Omental fat pad (tissue), 4 donors: Measurements from ENCODE around the gene CLN3. TPM values are rescaled to one million over a fixed set of nuclear protein-coding genes. Genes with fewer than 3 reads are reported as not detected.

Experiments
- ATAC-seq: fragments of 150-250 bp; one replicate; pipeline ENCODE4 v1.9.1; 2016; ENCODE audit warnings: mild to moderate bottlenecking, moderate library complexity; ENCODE audit not compliant: low FRiP score
- DNase-seq: peaks from one replicate; pipeline ENCODE4 v3.0.0-alpha.2; 2019; ENCODE audit warnings: low spot score
- total RNA-seq, 4 donors: library from RNA; depleted of rRNA; stranded (reverse); fragments of >200 nt; gene quantifications; one replicate each; pipeline ENCODE4 v1.1.0, GENCODE V29; 2016
- TF ChIP-seq, protein P1 (sequence below), 3 donors: fragments of 450-650 bp; IDR thresholded peaks; one replicate each; pipeline ENCODE4 v1.5.1; 2016 to 2017; ENCODE audit warnings: antibody characterized with exemption in 3 of 3, mild to moderate bottlenecking in 3 of 3, moderate library complexity in 2 of 3

Gene CLN3
- total RNA-seq, 4 donors from 2014 or later: 20.1 to 28.9 (median 24.9) TPM

DNA sequence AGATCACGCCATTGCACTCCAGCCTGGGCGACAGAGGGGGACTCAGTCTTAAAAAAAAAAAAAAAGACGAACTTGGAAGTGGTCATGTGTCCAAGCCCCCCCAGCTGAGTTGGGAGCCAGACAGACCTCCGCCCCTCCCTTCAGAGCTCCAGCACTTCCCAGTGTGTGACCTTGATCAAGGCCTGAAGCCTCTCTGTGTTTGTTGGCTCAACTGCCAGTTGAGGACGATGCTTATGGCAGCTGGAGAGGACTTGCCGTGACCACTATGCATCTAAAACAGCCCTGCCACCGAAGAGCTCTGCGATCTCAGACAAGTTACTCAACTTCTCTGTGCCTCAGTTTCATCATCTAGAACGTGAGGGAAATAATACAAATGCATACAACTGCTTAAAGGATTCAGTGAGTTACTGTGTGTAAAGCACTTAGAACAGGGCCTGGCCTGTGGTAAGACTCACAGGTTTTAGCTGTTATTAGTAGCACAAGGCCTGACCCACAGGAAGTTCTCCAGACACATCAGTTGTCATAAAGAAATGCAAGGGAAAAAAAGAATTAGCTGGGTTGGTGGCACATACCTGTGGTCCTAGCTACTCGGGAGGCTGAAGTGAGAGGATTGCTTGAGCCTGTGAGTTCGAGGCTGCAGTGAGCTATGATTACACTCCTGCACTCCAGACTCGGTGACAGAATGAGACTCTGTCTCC, 21.8 kb upstream of the CLN3 start:
- no peak for ATAC-seq
- TF ChIP-seq, protein P1, sequence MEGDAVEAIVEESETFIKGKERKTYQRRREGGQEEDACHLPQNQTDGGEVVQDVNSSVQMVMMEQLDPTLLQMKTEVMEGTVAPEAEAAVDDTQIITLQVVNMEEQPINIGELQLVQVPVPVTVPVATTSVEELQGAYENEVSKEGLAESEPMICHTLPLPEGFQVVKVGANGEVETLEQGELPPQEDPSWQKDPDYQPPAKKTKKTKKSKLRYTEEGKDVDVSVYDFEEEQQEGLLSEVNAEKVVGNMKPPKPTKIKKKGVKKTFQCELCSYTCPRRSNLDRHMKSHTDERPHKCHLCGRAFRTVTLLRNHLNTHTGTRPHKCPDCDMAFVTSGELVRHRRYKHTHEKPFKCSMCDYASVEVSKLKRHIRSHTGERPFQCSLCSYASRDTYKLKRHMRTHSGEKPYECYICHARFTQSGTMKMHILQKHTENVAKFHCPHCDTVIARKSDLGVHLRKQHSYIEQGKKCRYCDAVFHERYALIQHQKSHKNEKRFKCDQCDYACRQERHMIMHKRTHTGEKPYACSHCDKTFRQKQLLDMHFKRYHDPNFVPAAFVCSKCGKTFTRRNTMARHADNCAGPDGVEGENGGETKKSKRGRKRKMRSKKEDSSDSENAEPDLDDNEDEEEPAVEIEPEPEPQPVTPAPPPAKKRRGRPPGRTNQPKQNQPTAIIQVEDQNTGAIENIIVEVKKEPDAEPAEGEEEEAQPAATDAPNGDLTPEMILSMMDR (IDR thresholded peaks at IDR 0.05): no peak

DNA sequence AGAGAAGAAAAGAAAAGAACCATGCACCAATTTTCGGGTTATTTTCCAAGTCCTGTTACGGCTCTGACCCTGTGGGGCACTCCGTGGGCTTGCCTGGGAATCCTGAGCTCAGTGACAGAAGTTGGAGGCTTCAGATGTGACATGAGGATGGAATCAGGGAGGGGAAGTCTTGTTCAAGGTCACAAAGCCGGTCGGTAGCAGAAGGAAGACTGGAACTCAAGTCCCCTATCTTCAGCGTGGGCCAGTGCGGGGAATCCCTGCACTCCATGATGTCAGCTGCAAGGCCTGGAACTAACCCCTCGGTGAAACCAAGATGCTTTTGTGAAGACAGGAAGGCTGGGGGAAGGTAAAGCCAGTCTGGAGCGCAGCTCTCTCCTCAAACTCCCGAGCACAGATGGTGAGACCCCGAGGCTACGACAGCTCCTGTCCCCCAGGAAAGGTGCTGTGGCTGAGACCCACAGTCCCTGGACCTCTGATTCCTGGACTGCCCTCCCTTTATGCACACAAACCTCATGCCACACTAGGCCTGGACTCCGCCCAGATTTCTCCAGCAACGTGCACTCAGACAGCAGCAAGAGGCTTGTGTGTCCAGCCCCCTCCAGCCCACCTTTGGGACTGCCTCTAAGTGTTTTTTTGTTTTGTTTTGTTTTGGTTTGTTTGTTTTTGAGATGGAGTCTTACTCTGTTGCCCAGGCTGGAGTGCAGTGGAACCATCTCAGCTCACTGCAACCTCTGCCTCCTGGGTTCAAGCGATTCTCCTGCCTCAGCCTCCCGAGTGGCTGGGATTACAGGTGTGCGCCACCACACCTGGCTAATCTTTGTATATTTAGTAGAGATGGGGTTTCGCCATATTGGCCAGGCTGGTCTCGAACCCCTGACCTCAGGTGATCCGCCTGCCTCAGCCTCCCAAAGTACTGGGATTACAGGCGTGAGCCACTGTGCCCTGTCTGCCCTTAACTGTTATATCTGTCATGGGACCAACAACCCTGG, 20.2 kb upstream of the CLN3 start:
- TF ChIP-seq, protein P1 (IDR thresholded peaks at IDR 0.05): no peak
- ATAC-seq: no peak
- no peak for DNase-seq

More for the DNA sequence above, 21.8 kb upstream of the CLN3 start:
- no peak for DNase-seq

DNA sequence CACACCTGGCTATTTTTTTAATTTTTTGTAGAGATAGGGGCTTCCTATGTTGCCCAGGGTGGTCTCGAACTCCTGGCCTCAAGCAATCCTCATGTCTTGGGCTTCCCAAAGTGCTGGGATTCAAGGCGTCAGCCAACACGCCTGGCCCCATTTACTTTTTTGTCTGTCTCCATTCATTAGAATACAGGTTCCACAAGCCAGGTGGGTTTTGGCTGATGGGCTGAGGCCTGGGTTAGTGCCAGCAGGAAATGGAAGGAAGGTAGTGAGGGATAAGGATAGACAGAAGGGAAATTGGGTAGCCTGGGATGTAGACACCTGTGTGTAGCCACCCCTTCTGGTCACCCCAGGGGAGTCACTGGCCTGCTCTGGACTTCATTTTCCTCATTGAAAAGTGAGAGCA, 19.2 kb upstream of the CLN3 start:
- DNase-seq (no peak), ATAC-seq (no peak)
- TF ChIP-seq, protein P1 (IDR thresholded peaks at IDR 0.05): no peak

DNA sequence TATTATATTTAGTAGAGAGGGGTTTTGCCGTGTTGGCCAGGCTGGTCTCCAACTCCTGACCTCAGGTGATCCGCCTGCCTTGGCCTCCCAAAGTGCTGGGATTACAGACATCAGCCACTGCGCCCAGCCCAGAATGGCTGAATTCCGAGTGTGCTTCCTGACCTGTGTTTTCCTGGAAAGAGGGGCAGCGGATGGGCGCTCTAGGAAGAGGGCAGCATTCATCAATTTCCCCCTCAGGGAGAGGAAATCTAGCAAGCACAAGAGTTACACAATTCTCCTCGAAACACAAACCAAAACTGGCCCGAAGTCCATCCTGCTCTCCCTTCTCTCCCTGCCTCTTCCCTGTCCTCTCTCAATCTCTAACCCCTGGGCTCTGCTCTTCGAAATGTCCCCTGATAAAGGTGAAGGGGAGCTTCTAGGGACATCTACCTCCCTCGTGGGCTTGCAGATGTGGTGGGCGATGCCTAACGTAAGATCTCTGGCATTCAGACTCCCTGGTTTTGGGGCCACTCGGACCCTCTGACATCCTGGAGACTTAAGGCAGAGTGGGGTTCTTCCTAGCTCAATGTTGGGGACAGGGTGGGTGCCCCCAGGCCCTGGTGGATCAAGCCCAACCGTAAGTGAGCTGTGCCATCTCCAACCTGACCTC, 13.7 kb upstream of the CLN3 start:
- no peak for ATAC-seq
- no peak for DNase-seq
- TF ChIP-seq, protein P1 (IDR thresholded peaks at IDR 0.05): no peak

DNA sequence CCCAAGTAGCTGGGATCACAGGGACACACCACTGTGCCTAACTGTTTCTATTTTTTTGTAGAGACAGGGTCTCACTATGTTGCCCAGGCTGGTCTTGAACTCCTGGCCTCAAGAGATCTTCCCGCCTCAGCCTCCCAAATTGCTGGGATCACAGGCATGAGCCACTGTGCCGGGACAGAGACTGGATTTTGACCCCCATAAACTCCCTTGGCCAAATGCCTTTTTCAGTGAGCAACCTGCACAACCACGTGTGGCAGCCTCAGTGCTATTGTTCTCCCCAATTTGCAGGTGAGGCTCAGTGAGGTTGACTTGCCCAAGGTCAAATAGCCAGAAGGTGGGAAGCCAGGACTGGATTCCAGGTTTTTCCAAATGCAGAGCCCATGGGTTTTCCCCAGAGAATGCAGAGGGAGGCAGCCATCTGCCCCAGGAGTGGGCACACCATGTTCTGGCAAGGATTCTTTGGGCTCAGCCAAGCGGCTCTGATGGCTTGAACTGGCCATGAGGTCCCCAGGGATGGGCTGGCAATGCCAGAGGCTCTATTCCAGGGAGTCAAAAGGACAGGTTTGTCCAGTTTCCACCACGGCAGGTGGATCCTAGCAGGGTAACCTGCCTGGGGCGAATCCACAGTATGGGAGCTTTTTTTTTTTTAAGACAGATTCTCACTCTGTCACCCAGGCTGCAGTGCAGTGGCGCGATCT, 13.0 kb upstream of the CLN3 start:
- no peak for ATAC-seq

More for the DNA sequence above, 13.0 kb upstream of the CLN3 start:
- TF ChIP-seq, protein P1 (IDR thresholded peaks at IDR 0.05): no peak
- no peak for DNase-seq
